ENCODE measurements around the gene SPO11. TPM values are rescaled to one million over a fixed set of nuclear protein-coding genes. Genes with fewer than 3 reads are reported as not detected.

The SPO11 gene
- total RNA-seq, 1 donor from 2014 or later, result not detected

GRCh38 chr20:57317316-57317788 lies 12.3 kb upstream of the SPO11 start:
- Histone ChIP-seq H3K9ac (ENCODE audit: low read depth in 1 of 3, low read length in 3 of 3) (no peak overlapping the region), H3K4me3 (ENCODE audit: low read length in 3 of 3) (no peak overlapping the region), H3K4me1 (ENCODE audit: control insufficient read depth in 3 of 3, insufficient read depth in 3 of 3, low read length in 3 of 3) (no peaks in the 10 kb centered on the region), H3K27me3 (ENCODE audit: control insufficient read depth in 3 of 3, insufficient read depth in 3 of 3, low read length in 3 of 3) (peaks cover 15 to 26% (median 21%) of the 10 kb centered on the region in 3 donors), H3K36me3 (ENCODE audit: control insufficient read depth in 3 of 3, insufficient read depth in 3 of 3, low read length in 3 of 3) (no peaks in the 10 kb centered on the region), H3K27ac (ENCODE audit: low read depth, low read length) (no peak overlapping the region), H3K9me3 (ENCODE audit: control insufficient read depth in 3 of 3, low read length in 3 of 3) (no peaks in the 10 kb centered on the region)

GRCh38 chr20:57317789-57318371 lies 11.7 kb upstream of the SPO11 start:
- no peaks in the 10 kb centered on the region for H3K4me1 ChIP-seq (ENCODE audit: control insufficient read depth in 3 of 3, insufficient read depth in 3 of 3, low read length in 3 of 3)
- H3K4me3 ChIP-seq (ENCODE audit: low read length in 3 of 3), result no peak overlapping the region
- H3K9ac ChIP-seq (ENCODE audit: low read depth in 1 of 3, low read length in 3 of 3), result no peak overlapping the region
- H3K9me3 ChIP-seq (ENCODE audit: control insufficient read depth in 3 of 3, low read length in 3 of 3), result no peaks in the 10 kb centered on the region
- no peak overlapping the region for H3K27ac ChIP-seq (ENCODE audit: low read depth, low read length)
- no peaks in the 10 kb centered on the region for H3K36me3 ChIP-seq (ENCODE audit: control insufficient read depth in 3 of 3, insufficient read depth in 3 of 3, low read length in 3 of 3)
- peaks cover 14 to 26% (median 24%) of the 10 kb centered on the region in 3 donors for H3K27me3 ChIP-seq (ENCODE audit: control insufficient read depth in 3 of 3, insufficient read depth in 3 of 3, low read length in 3 of 3)

- Histone ChIP-seq H3K27me3 (ENCODE audit: control insufficient read depth in 3 of 3, insufficient read depth in 3 of 3, low read length in 3 of 3) (peaks cover 17 to 30% (median 17%) of the 10 kb centered on the region in 3 donors), H3K9ac (ENCODE audit: low read depth in 1 of 3, low read length in 3 of 3) (no peak overlapping the region), H3K4me3 (ENCODE audit: low read length in 3 of 3) (no peak overlapping the region), H3K9me3 (ENCODE audit: control insufficient read depth in 3 of 3, low read length in 3 of 3) (no peaks in the 10 kb centered on the region), H3K4me1 (ENCODE audit: control insufficient read depth in 3 of 3, insufficient read depth in 3 of 3, low read length in 3 of 3) (no peaks in the 10 kb centered on the region), H3K27ac (ENCODE audit: low read depth, low read length) (no peak overlapping the region), H3K36me3 (ENCODE audit: control insufficient read depth in 3 of 3, insufficient read depth in 3 of 3, low read length in 3 of 3) (no peaks in the 10 kb centered on the region)
Observed at GRCh38 chr20:57319584-57319983, 10.0 kb upstream of the SPO11 start.

- no peaks in the 10 kb centered on the region for H3K4me1 ChIP-seq (ENCODE audit: control insufficient read depth in 3 of 3, insufficient read depth in 3 of 3, low read length in 3 of 3)
- no peaks in the 10 kb centered on the region for H3K36me3 ChIP-seq (ENCODE audit: control insufficient read depth in 3 of 3, insufficient read depth in 3 of 3, low read length in 3 of 3)
- H3K27ac ChIP-seq (ENCODE audit: low read depth, low read length), result no peak overlapping the region
- no peaks in the 10 kb centered on the region for H3K9me3 ChIP-seq (ENCODE audit: control insufficient read depth in 3 of 3, low read length in 3 of 3)
- H3K4me3 ChIP-seq (ENCODE audit: low read length in 3 of 3), result no peak overlapping the region
- H3K9ac ChIP-seq (ENCODE audit: low read depth in 1 of 3, low read length in 3 of 3), result no peak overlapping the region
- peaks cover 17 to 30% (median 17%) of the 10 kb centered on the region in 3 donors for H3K27me3 ChIP-seq (ENCODE audit: control insufficient read depth in 3 of 3, insufficient read depth in 3 of 3, low read length in 3 of 3)
Observed at GRCh38 chr20:57320358-57320757, 9.2 kb upstream of the SPO11 start.

- H3K4me3 ChIP-seq (ENCODE audit: low read length in 3 of 3), result no peak overlapping the region
- H3K27ac ChIP-seq (ENCODE audit: low read depth, low read length), result no peak overlapping the region
- H3K9ac ChIP-seq (ENCODE audit: low read depth in 1 of 3, low read length in 3 of 3), result no peak overlapping the region
- no peaks in the 10 kb centered on the region for H3K9me3 ChIP-seq (ENCODE audit: control insufficient read depth in 3 of 3, low read length in 3 of 3)
- no peaks in the 10 kb centered on the region for H3K36me3 ChIP-seq (ENCODE audit: control insufficient read depth in 3 of 3, insufficient read depth in 3 of 3, low read length in 3 of 3)
- peaks cover 17 to 30% (median 17%) of the 10 kb centered on the region in 3 donors for H3K27me3 ChIP-seq (ENCODE audit: control insufficient read depth in 3 of 3, insufficient read depth in 3 of 3, low read length in 3 of 3)
- no peaks in the 10 kb centered on the region for H3K4me1 ChIP-seq (ENCODE audit: control insufficient read depth in 3 of 3, insufficient read depth in 3 of 3, low read length in 3 of 3)
Observed at GRCh38 chr20:57321142-57321541, 8.5 kb upstream of the SPO11 start.

- Histone ChIP-seq H3K9ac (ENCODE audit: low read depth in 1 of 3, low read length in 3 of 3) (no peak overlapping the region), H3K4me3 (ENCODE audit: low read length in 3 of 3) (no peak overlapping the region), H3K4me1 (ENCODE audit: control insufficient read depth in 3 of 3, insufficient read depth in 3 of 3, low read length in 3 of 3) (no peaks in the 10 kb centered on the region), H3K27me3 (ENCODE audit: control insufficient read depth in 3 of 3, insufficient read depth in 3 of 3, low read length in 3 of 3) (peaks cover 17 to 30% (median 17%) of the 10 kb centered on the region in 3 donors), H3K27ac (ENCODE audit: low read depth, low read length) (no peak overlapping the region), H3K9me3 (ENCODE audit: control insufficient read depth in 3 of 3, low read length in 3 of 3) (no peaks in the 10 kb centered on the region), H3K36me3 (ENCODE audit: control insufficient read depth in 3 of 3, insufficient read depth in 3 of 3, low read length in 3 of 3) (no peaks in the 10 kb centered on the region)
Observed at GRCh38 chr20:57322476-57322875, 7.1 kb upstream of the SPO11 start.

GRCh38 chr20:57323034-57323433 lies 6.6 kb upstream of the SPO11 start:
- Histone ChIP-seq H3K9ac (ENCODE audit: low read depth in 1 of 3, low read length in 3 of 3) (no peak overlapping the region), H3K4me3 (ENCODE audit: low read length in 3 of 3) (no peak overlapping the region), H3K9me3 (ENCODE audit: control insufficient read depth in 3 of 3, low read length in 3 of 3) (no peaks in the 10 kb centered on the region), H3K4me1 (ENCODE audit: control insufficient read depth in 3 of 3, insufficient read depth in 3 of 3, low read length in 3 of 3) (no peaks in the 10 kb centered on the region), H3K27me3 (ENCODE audit: control insufficient read depth in 3 of 3, insufficient read depth in 3 of 3, low read length in 3 of 3) (peaks cover 17 to 32% (median 17%) of the 10 kb centered on the region in 3 donors), H3K27ac (ENCODE audit: low read depth, low read length) (no peak overlapping the region), H3K36me3 (ENCODE audit: control insufficient read depth in 3 of 3, insufficient read depth in 3 of 3, low read length in 3 of 3) (no peaks in the 10 kb centered on the region)

- Histone ChIP-seq H3K27me3 (ENCODE audit: control insufficient read depth in 3 of 3, insufficient read depth in 3 of 3, low read length in 3 of 3) (peaks cover 9 to 36% (median 11%) of the 10 kb centered on the region in 3 donors), H3K36me3 (ENCODE audit: control insufficient read depth in 3 of 3, insufficient read depth in 3 of 3, low read length in 3 of 3) (no peaks in the 10 kb centered on the region), H3K4me1 (ENCODE audit: control insufficient read depth in 3 of 3, insufficient read depth in 3 of 3, low read length in 3 of 3) (no peaks in the 10 kb centered on the region), H3K4me3 (ENCODE audit: low read length in 3 of 3) (no peak overlapping the region), H3K27ac (ENCODE audit: low read depth, low read length) (no peak overlapping the region), H3K9me3 (ENCODE audit: control insufficient read depth in 3 of 3, low read length in 3 of 3) (no peaks in the 10 kb centered on the region), H3K9ac (ENCODE audit: low read depth in 1 of 3, low read length in 3 of 3) (no peak overlapping the region)
Observed at GRCh38 chr20:57325632-57326356, 3.8 kb upstream of the SPO11 start.

- Histone ChIP-seq H3K9ac (ENCODE audit: low read depth in 1 of 3, low read length in 3 of 3) (no peak overlapping the region), H3K27ac (ENCODE audit: low read depth, low read length) (no peak overlapping the region), H3K4me1 (ENCODE audit: control insufficient read depth in 3 of 3, insufficient read depth in 3 of 3, low read length in 3 of 3) (no peaks in the 10 kb centered on the region), H3K27me3 (ENCODE audit: control insufficient read depth in 3 of 3, insufficient read depth in 3 of 3, low read length in 3 of 3) (peaks cover 6 to 29% (median 8%) of the 10 kb centered on the region in 3 donors), H3K4me3 (ENCODE audit: low read length in 3 of 3) (no peak overlapping the region), H3K36me3 (ENCODE audit: control insufficient read depth in 3 of 3, insufficient read depth in 3 of 3, low read length in 3 of 3) (no peaks in the 10 kb centered on the region), H3K9me3 (ENCODE audit: control insufficient read depth in 3 of 3, low read length in 3 of 3) (no peaks in the 10 kb centered on the region)
Observed at GRCh38 chr20:57326667-57327455, 2.7 kb upstream of the SPO11 start.

- peaks cover 10 to 26% (median 11%) of the 10 kb centered on the region in 3 donors for H3K27me3 ChIP-seq (ENCODE audit: control insufficient read depth in 3 of 3, insufficient read depth in 3 of 3, low read length in 3 of 3)
- no peak overlapping the region for H3K27ac ChIP-seq (ENCODE audit: low read depth, low read length)
- no peaks in the 10 kb centered on the region for H3K4me1 ChIP-seq (ENCODE audit: control insufficient read depth in 3 of 3, insufficient read depth in 3 of 3, low read length in 3 of 3)
- no peak overlapping the region for H3K9ac ChIP-seq (ENCODE audit: low read depth in 1 of 3, low read length in 3 of 3)
- H3K4me3 ChIP-seq (ENCODE audit: low read length in 3 of 3), result no peak overlapping the region
- H3K36me3 ChIP-seq (ENCODE audit: control insufficient read depth in 3 of 3, insufficient read depth in 3 of 3, low read length in 3 of 3), result no peaks in the 10 kb centered on the region
- H3K9me3 ChIP-seq (ENCODE audit: control insufficient read depth in 3 of 3, low read length in 3 of 3), result no peaks in the 10 kb centered on the region
Observed at GRCh38 chr20:57327820-57328219, 1.8 kb upstream of the SPO11 start.
